ENCODE results near the gene KCTD19.

- TF ChIP-seq, protein P1, sequence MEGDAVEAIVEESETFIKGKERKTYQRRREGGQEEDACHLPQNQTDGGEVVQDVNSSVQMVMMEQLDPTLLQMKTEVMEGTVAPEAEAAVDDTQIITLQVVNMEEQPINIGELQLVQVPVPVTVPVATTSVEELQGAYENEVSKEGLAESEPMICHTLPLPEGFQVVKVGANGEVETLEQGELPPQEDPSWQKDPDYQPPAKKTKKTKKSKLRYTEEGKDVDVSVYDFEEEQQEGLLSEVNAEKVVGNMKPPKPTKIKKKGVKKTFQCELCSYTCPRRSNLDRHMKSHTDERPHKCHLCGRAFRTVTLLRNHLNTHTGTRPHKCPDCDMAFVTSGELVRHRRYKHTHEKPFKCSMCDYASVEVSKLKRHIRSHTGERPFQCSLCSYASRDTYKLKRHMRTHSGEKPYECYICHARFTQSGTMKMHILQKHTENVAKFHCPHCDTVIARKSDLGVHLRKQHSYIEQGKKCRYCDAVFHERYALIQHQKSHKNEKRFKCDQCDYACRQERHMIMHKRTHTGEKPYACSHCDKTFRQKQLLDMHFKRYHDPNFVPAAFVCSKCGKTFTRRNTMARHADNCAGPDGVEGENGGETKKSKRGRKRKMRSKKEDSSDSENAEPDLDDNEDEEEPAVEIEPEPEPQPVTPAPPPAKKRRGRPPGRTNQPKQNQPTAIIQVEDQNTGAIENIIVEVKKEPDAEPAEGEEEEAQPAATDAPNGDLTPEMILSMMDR (conservative IDR thresholded peaks at IDR 0.05) = no peak
- TF ChIP-seq ZFX (IDR thresholded peaks at IDR 0.05) = no peak
Measured at GRCh38 chr16:67294171-67294757, 32.3 kb downstream of the KCTD19 start.
